ENCODE results near the gene RGS13.

The RGS13 gene

DNA sequence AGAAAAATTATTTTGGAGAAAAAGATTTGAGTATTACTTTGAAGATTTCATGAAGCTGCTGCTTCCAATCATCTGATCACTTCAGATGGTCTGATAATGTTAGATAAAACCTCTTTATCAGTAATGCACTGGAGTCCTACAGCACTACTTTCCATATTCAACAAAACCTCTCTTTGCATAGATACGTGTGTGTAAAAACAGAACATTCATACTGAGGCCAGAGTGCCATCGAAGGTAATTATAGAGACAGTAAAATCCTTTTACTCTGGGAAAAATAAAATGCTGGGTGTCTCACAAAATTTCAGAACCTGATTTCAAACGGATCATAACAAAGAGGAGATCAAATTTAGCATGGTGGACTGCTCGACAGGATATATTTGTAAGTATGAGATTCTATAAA lies at the start of gene RGS13:
RGS13 (plus strand) TSS at position 209 of the 400 bp plus-strand sequence. CDS start 8,188 bp downstream, outside the sequence.
- DNase-seq: no peak

DNA sequence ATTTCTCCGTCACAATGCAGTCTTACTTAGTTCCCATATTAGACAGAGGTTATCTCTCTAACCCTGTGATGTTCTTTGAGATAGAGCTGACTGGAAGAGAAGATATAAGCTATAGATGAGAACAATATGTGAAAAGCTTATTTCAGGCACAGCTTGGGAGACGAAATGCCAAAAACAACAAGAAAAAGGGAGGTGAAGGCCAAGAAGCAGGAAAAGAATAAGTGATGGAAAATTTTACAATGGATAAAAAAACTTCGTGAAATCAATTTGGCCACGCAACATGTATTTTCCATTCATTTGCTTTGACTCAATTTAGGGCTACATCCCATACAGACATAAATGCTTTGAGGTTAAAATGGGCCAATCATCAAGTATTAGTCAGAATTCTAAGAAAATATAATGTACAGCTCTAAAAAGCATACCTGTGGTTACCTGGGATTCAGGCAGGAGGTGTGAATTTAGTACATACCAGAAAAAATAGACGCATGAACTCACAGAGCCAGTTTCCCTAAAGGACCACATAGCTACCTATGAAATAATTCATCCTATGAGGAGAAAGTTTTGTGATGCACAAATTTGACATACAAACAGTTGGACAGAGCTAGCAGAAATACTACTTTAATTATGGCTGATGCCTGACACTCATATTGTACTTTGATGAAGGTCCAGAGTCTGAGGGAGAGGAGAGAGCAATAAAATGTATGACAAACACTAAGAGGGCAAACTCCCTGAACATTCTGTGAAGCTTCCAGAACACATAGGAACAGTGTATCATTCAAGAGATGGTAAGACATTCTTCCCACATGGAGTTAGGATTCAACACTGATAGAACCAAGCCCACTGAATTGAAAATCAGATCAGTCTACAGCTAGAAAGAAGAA lies 48.3 kb upstream of the RGS13 start:
- DNase-seq: no peak

- no peak for DNase-seq
Observed at GRCh38 chr1:192588546-192588945, 47.4 kb upstream of the RGS13 start.

GRCh38 chr1:192589813-192590212 lies 46.1 kb upstream of the RGS13 start:
- no peak for DNase-seq

- DNase-seq: no peak
Observed at GRCh38 chr1:192592517-192592916, 43.4 kb upstream of the RGS13 start.

GRCh38 chr1:192592981-192593708 lies 42.8 kb upstream of the RGS13 start:
- no peak for DNase-seq

DNA sequence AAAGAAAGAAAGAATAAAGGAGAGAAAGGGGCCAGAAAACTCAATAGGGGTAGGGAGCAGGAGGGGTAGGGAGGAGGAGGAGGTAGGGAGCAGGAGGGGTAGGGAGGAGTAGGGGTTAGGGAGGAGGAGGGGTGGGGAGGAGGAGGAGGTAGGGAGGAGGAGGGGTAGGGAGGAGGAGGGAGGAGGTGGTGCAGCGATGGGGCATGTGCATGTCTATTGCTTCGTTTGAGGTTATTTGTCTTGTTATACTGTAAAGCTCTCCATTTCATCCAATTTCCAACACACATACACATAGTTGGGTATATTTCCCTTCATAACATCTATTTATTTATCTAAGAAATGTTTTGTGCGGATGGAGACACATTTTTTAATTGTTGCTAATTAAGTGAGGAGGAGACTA lies 40.6 kb upstream of the RGS13 start:
- DNase-seq: no peak

- no peak for DNase-seq
Observed at GRCh38 chr1:192598589-192598988, 37.4 kb upstream of the RGS13 start.

DNA sequence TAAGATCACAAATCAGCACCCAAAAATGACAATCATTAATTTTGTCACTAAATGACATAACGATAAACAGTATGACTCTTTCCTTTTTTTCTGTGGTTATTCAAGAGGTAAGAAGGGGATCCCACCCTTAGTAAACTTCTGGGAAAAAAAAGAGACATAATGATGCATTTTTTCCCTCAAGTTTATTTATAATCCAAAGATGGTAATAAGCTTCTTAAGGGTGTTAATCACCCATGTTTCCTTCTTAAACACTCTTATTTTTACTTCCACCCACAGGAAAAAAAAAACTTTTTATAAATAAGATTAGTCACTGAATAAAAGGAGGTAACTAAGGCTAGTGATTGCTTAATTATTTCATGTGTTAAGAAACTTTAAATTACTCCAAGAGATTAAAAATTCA lies 35.7 kb upstream of the RGS13 start:
- no peak for DNase-seq

GRCh38 chr1:192601143-192601542 lies 34.8 kb upstream of the RGS13 start:
- DNase-seq: no peak

GRCh38 chr1:192601567-192601966 lies 34.4 kb upstream of the RGS13 start:
- no peak for DNase-seq

- DNase-seq: no peak
Observed at GRCh38 chr1:192602757-192603156, 33.2 kb upstream of the RGS13 start.

DNA sequence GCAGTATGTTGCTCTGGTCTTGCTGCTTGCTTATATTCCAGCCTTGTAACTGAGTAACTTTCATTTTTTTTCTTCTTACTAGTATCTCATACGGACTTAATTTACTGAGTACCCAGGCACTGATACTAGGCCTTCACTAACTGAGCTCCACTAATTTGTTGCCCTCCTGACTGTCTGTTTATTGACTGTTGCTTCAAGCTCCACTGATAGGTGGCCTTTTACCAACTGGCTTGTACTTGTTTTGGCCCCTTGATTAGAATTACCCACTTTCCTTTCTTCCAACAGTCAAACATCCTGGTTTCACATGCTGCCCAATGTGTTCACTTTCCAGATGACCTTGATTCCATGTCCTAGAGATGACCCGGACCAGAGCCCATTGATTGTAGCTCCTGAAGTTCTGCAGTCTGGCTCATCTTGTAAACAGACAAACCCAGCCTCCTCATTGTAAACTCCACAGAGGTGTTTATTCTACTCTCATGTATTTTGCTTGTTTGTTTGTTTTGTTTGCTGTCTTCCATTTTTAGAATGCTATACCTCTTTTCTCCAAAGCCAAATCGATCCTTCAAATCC lies 32.6 kb upstream of the RGS13 start:
- no peak for DNase-seq

DNA sequence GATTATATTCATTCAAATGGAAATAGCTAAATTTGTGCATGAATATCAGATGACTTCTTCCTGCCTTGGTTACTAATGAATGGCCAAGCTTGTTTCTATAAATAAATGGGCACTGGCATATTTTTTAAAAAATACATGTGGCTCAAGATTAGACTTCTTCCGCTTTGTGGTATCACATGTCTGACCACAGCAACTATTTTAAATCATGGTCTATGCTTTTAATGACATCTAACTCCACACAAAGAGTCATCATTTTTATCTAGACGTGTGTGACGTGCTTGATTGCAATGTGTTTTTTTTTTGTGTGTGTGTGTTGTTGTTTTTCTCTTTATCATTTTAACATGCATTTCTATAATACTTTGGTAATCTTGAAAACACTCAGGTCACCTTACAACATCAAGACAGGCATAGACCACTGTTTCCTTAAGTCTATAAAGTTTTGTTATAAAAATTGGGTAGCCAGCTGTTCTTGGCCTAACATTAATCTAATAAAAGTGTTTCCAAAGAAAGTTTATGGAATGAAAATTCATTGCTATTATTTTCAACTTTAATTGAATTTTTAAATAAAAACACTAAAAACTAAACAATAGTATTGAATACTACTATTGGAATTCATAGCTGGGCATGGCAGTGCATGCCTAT lies 30.8 kb upstream of the RGS13 start:
- no peak for DNase-seq

GRCh38 chr1:192608671-192609070 lies 27.3 kb upstream of the RGS13 start:
- no peak for DNase-seq

DNA sequence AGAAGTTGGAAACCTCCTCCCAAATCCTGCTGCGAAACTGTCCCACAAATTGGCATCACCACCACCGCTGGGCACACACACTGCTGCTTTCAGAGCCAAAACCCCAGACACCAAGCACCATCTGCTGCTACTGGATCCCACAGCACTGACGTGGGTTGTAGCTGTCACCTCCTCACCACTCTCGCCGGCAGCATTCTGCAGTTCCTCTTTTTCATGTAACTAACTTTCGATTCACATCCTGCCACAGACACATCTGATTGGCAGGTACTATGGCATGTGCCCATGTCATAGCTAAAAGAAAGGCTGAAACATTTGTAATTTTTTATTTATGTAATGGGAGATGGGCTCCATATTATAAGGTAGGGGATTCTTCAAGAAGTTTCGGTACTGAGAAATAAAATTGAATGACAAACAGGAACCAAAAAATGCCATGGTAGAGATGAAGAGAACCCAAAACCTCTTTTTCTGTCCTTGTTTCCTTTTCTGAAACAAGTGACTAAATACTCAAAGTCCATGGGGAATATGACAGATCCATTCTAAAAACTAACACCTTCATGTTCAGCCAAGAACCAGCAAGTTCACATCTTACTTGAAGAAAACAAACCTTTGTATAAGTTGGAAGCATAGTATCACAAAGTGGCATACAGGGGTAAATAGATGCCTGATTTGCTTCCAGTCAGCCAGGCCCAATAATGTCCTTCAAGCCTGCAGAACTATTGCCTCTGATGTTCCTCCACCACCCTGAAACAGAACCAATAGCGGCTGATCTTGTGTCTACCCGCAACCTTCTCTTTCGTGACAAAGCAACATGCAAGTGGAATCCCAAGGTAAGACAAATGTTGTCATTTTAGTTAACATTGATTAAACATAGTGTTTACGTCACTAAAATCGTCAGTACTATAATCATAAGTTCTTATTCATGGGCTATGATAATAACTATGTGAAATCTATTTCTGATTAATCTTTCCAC lies 26.6 kb upstream of the RGS13 start:
- no peak for DNase-seq

- DNase-seq: no peak
Observed at GRCh38 chr1:192610112-192610889, 25.6 kb upstream of the RGS13 start.

GRCh38 chr1:192615055-192615454 lies 20.9 kb upstream of the RGS13 start:
- no peak for DNase-seq

- no peak for DNase-seq
Observed at GRCh38 chr1:192620071-192620635, 15.8 kb upstream of the RGS13 start.

- DNase-seq: no peak
Observed at GRCh38 chr1:192626366-192627179, 9.4 kb upstream of the RGS13 start.

Measured in 8988T (cell line).